GM18868 (cell line): Measurements from ENCODE around the gene KDM5A.
"Not testable (repeated sequence)": the region's sequence is repeated elsewhere in the genome, so short reads cannot be mapped to it uniquely, and the experiment has no call there.

Experiments used
- ATAC-seq: cut with Tn5 transposase; IDR thresholded peaks from one replicate; pipeline ENCODE4 v1.9.1; 2021; ENCODE audit warnings: mild to moderate bottlenecking, moderate library complexity; ENCODE audit not compliant: unreplicated experiment

KDM5A gene

GRCh38 chr12:334125-334524 lies 55.0 kb downstream of the KDM5A start:
- ATAC-seq, result no peak

- ATAC-seq, result no peak
These were observed 56.4 kb downstream of the KDM5A start for GRCh38 chr12:332581-333205.

- ATAC-seq, result no peak
These were observed 57.8 kb downstream of the KDM5A start for GRCh38 chr12:331287-331686.

GRCh38 chr12:325906-326305 lies 63.2 kb downstream of the KDM5A start:
- ATAC-seq, result no peak

GRCh38 chr12:323507-323906 lies 65.6 kb downstream of the KDM5A start:
- no peak for ATAC-seq

GRCh38 chr12:321606-322326 lies 67.4 kb downstream of the KDM5A start:
- no peak for ATAC-seq

GRCh38 chr12:318759-319515 lies 70.2 kb downstream of the KDM5A start:
- no peak for ATAC-seq

GRCh38 chr12:308511-308910 lies 80.6 kb downstream of the KDM5A start:
- ATAC-seq, result no peak

GRCh38 chr12:307406-307805 lies 81.7 kb downstream of the KDM5A start:
- ATAC-seq, result no peak

GRCh38 chr12:304805-305204 lies 84.3 kb downstream of the KDM5A start:
- no peak for ATAC-seq

- ATAC-seq, result not testable (repeated sequence)
These were observed 86.4 kb downstream of the KDM5A start for GRCh38 chr12:302766-303165.

GRCh38 chr12:300166-300565 lies 89.0 kb downstream of the KDM5A start:
- not testable (repeated sequence) for ATAC-seq

GRCh38 chr12:299511-299910 lies 89.6 kb downstream of the KDM5A start:
- ATAC-seq, result not testable (repeated sequence)

GRCh38 chr12:298059-298458 lies 91.1 kb downstream of the KDM5A start:
- not testable (repeated sequence) for ATAC-seq

GRCh38 chr12:295132-295531 lies 94.0 kb downstream of the KDM5A start:
- no peak for ATAC-seq

GRCh38 chr12:293199-293598 lies 95.9 kb downstream of the KDM5A start:
- ATAC-seq, result no peak

GRCh38 chr12:292186-292585 lies 96.9 kb downstream of the KDM5A start:
- ATAC-seq, result no peak

- ATAC-seq, result no peak
These were observed 97.9 kb downstream of the KDM5A start for GRCh38 chr12:291153-291723.

GRCh38 chr12:288687-289086 lies 100.4 kb downstream of the KDM5A start:
- ATAC-seq, result no peak

GRCh38 chr12:286531-287300 lies 102.4 kb downstream of the KDM5A start:
- ATAC-seq, result no peak

- ATAC-seq, result no peak
These were observed 111.1 kb downstream of the KDM5A start for GRCh38 chr12:278046-278445.
